HCT116 (cell line): ENCODE results near the gene KCNA3. TPM values are rescaled to one million over a fixed set of nuclear protein-coding genes. Genes with fewer than 3 reads are reported as not detected.

Source experiments
- ATAC-seq: fragments of 200-7000 bp; cut with Tn5 transposase; 2 replicates; pipeline ENCODE4 v1.9.1; 2020; ENCODE audit warnings: mild to moderate bottlenecking, moderate library complexity
- BruUV-seq: library from RNA; stranded (reverse); fragments of 400-500 nt; replicated peaks from 2 replicates; lab custom pipeline; 2021; lab: Mats Ljungman, UMichigan
- CTCF ChIA-PET: fragments of 300-600 bp; sonication (Branson Sonifier 250); formaldehyde crosslinking; loops from one replicate; lab custom pipeline; 2021; ENCODE audit warnings: antibody characterized with exemption; lab: Charles Lee
- POLR2A ChIA-PET: fragments of 300-600, 350-600 bp; sonication (Branson Sonifier 250); formaldehyde crosslinking; loops from one replicate; lab custom pipeline; 2021; ENCODE audit warnings: antibody characterized with exemption; lab: Charles Lee
- RAD21 ChIA-PET, 2 experiments: fragments of 300-600 bp; sonication (Branson Sonifier 250); formaldehyde crosslinking; loops; one replicate each; lab custom pipeline; 2023; ENCODE audit warnings: low total read pairs in 2 of 2; ENCODE audit not compliant: uncharacterized antibody in 2 of 2, unreplicated experiment in 2 of 2, low non-redundant PET in 1 of 2; lab: Charles Lee
- DNase-seq: peaks from one replicate; pipeline ENCODE4 v3.0.0-alpha.2; 2010; ENCODE audit warnings: low read depth, low spot score
- H2AFZ ChIP-seq: fragments of 200-600 bp; shearing (Covaris generic), sonication (generic); 2 replicates; pipeline ENCODE4 v1.6.1; 2017; ENCODE audit warnings: low read depth, mixed run types, mixed read lengths, antibody characterized with exemption, low read length; ENCODE audit not compliant: poor library complexity, severe bottlenecking
- H3K27ac ChIP-seq: 2 replicates; pipeline ENCODE4 v1.5.1; 2012; ENCODE audit warnings: low read depth, low read length
- H3K27me3 ChIP-seq: fragments of 200-600 bp; sonication (generic); 2 replicates; pipeline ENCODE4 v1.6.1; 2016; ENCODE audit warnings: mixed run types, low read length, mixed read lengths; ENCODE audit not compliant: insufficient read depth
- H3K36me3 ChIP-seq, 2 experiments: fragments of 200-500 bp in 1 of 2; fragments of 200-600 bp in 1 of 2; sonication (Bioruptor generic) in 1 of 2; sonication (generic) in 1 of 2; 2 replicates each; pipeline versions ENCODE4 v1.5.1 to v1.6.1; 2014 to 2016; ENCODE audit warnings: low read length in 2 of 2, inconsistent platforms in 1 of 2, mixed read lengths in 1 of 2, mixed run types in 1 of 2; ENCODE audit not compliant: insufficient read depth in 2 of 2, control insufficient read depth in 1 of 2
- H3K4me1 ChIP-seq, 2 experiments: fragments of 200-600 bp in 1 of 2; sonication (generic) in 1 of 2; 2 replicates each; pipeline versions ENCODE4 v1.5.1 to v1.6.1; 2012 to 2017; ENCODE audit warnings: low read length in 2 of 2, inconsistent platforms in 1 of 2, mild to moderate bottlenecking in 1 of 2, mixed read lengths in 1 of 2, mixed run types in 1 of 2, moderate library complexity in 1 of 2; ENCODE audit not compliant: insufficient read depth in 2 of 2, control insufficient read depth in 1 of 2
- H3K4me2 ChIP-seq: fragments of 200-600 bp; sonication (generic); 2 replicates; pipeline ENCODE4 v1.6.1; 2017; ENCODE audit warnings: mixed run types, low read length, mixed read lengths
- H3K4me3 ChIP-seq, 2 experiments: fragments of 200-600 bp in 1 of 2; sonication (generic) in 1 of 2; replicated peaks in 1 of 2; 2 replicates each; pipeline ENCODE4 v1.5.1; 2011 to 2016; ENCODE audit warnings: low read length in 2 of 2, control low read depth in 1 of 2, low read depth in 1 of 2, mild to moderate bottlenecking in 1 of 2, mixed read lengths in 1 of 2, mixed run types in 1 of 2
- H3K79me2 ChIP-seq: fragments of 200-600 bp; sonication (generic); 2 replicates; pipeline ENCODE4 v1.6.1; 2017; ENCODE audit warnings: mild to moderate bottlenecking, mixed run types, low read length, moderate library complexity, mixed read lengths; ENCODE audit not compliant: insufficient read depth
- H3K9ac ChIP-seq: fragments of 200-600 bp; sonication (generic); 2 replicates; pipeline ENCODE4 v1.6.1; 2016; ENCODE audit warnings: low read length, mixed read lengths
- H3K9me2 ChIP-seq: fragments of 200-600 bp; sonication (generic), shearing (Covaris generic); 2 replicates; pipeline ENCODE4 v1.6.1; 2017; ENCODE audit warnings: mixed run types, mild to moderate bottlenecking, moderate library complexity; ENCODE audit not compliant: insufficient read depth
- H3K9me3 ChIP-seq, 2 experiments: fragments of 200-500 bp in 1 of 2; fragments of 200-600 bp in 1 of 2; sonication (Bioruptor generic) in 1 of 2; sonication (generic) in 1 of 2; 2 replicates each; pipeline ENCODE4 v1.6.1; 2014 to 2017; ENCODE audit warnings: low read length in 2 of 2, mixed read lengths in 2 of 2, inconsistent platforms in 1 of 2, low read depth in 1 of 2, mild to moderate bottlenecking in 1 of 2, mixed run types in 1 of 2, moderate library complexity in 1 of 2; ENCODE audit not compliant: control insufficient read depth in 1 of 2, insufficient read depth in 1 of 2
- H4K20me1 ChIP-seq: fragments of 200-600 bp; sonication (generic), shearing (Covaris generic); 2 replicates; pipeline ENCODE4 v1.6.1; 2017; ENCODE audit warnings: mixed run types, mild to moderate bottlenecking, moderate library complexity; ENCODE audit not compliant: insufficient read depth
- CBX3 ChIP-seq: IDR thresholded peaks from 2 replicates; pipeline ENCODE4 v1.6.1; 2012; ENCODE audit warnings: low read depth
- CEBPB ChIP-seq: IDR thresholded peaks from 2 replicates; pipeline ENCODE4 v1.6.1; 2012; ENCODE audit warnings: low read depth
- ELF1 ChIP-seq: IDR thresholded peaks from 2 replicates; pipeline ENCODE4 v1.6.1; 2012; ENCODE audit warnings: low read depth, borderline replicate concordance
- EZH2 ChIP-seq: fragments of 200-600 bp; sonication (generic); IDR thresholded peaks from 2 replicates; pipeline ENCODE4 v1.6.1; 2017; ENCODE audit warnings: antibody characterized with exemption, mixed run types
- EZH2phosphoT487 ChIP-seq: fragments of 200-600 bp; IDR thresholded peaks from 2 replicates; pipeline ENCODE4 v1.6.1; 2018; ENCODE audit warnings: antibody characterized with exemption, borderline replicate concordance
- FOSL1 ChIP-seq: IDR thresholded peaks from 2 replicates; pipeline ENCODE4 v1.6.1; 2012; ENCODE audit warnings: low read depth
- JUND ChIP-seq: IDR thresholded peaks from 2 replicates; pipeline ENCODE4 v1.6.1; 2012
- POLR2A ChIP-seq: IDR thresholded peaks from 2 replicates; pipeline ENCODE4 v1.7.0; 2011; ENCODE audit warnings: borderline replicate concordance; ENCODE audit not compliant: insufficient read depth, insufficient read length; ENCODE audit errors: extremely low read depth
- POLR2AphosphoS5 ChIP-seq: IDR thresholded peaks from 2 replicates; pipeline ENCODE4 v1.6.1; 2011; ENCODE audit warnings: mild to moderate bottlenecking, low read depth, low read length, moderate library complexity
- RAD21 ChIP-seq: IDR thresholded peaks from 2 replicates; pipeline ENCODE4 v1.6.1; 2012; ENCODE audit warnings: low read depth, mild to moderate bottlenecking
- SIN3A ChIP-seq: IDR thresholded peaks from 2 replicates; pipeline ENCODE4 v1.6.1; 2012; ENCODE audit warnings: low read depth
- SP1 ChIP-seq: IDR thresholded peaks from 2 replicates; pipeline ENCODE4 v1.6.1; 2012; ENCODE audit warnings: low read depth
- SRF ChIP-seq: IDR thresholded peaks from 2 replicates; pipeline ENCODE4 v1.6.1; 2012; ENCODE audit warnings: low read depth
- TCF7L2 ChIP-seq: IDR thresholded peaks from 2 replicates; pipeline ENCODE4 v1.7.0; 2011; ENCODE audit warnings: borderline replicate concordance, inconsistent platforms; ENCODE audit not compliant: insufficient read depth, insufficient read length; ENCODE audit errors: extremely low read depth
- ZFX ChIP-seq: fragments of 450-650 bp; IDR thresholded peaks from 2 replicates; pipeline ENCODE4 v1.6.1; 2017
- intact Hi-C: fragments of 100-400 bp; cut with micrococcal nuclease; formaldehyde crosslinking; loops from 2 replicates; pipeline ENCODE4 v1.10.0; 2022
- total RNA-seq: library from RNA; stranded (reverse); gene quantifications from one replicate; pipeline ENCODE4 v1.2.1, GENCODE V29; 2021; ENCODE audit not compliant: unreplicated experiment
- TF ChIP-seq, protein P1 (sequence below): IDR thresholded peaks from 2 replicates; pipeline ENCODE4 v1.6.1; 2012
- TF ChIP-seq, protein P2 (sequence below): IDR thresholded peaks from 2 replicates; pipeline ENCODE4 v1.6.1; 2011; ENCODE audit warnings: mild to moderate bottlenecking, low read length, moderate library complexity; ENCODE audit not compliant: insufficient replicate concordance; ENCODE audit errors: extremely low read depth
- TF ChIP-seq, protein P3 (sequence below), 3 experiments: fragments of 200-600 bp in 1 of 3; sonication (generic) in 1 of 3; IDR thresholded peaks in 2 of 3; conservative IDR thresholded peaks in 1 of 3; 2 replicates each; pipeline ENCODE4 v1.5.1; 2012 to 2017; ENCODE audit warnings: low read depth in 2 of 3, low read length in 2 of 3, antibody characterized with exemption in 1 of 3, borderline replicate concordance in 1 of 3, control low read depth in 1 of 3, mild to moderate bottlenecking in 1 of 3, mixed read lengths in 1 of 3, mixed run types in 1 of 3, moderate library complexity in 1 of 3; ENCODE audit not compliant: insufficient read depth in 1 of 3

The KCNA3 gene
- total RNA-seq, 1 experiment from 2014 or later: 0.07 TPM

DNA sequence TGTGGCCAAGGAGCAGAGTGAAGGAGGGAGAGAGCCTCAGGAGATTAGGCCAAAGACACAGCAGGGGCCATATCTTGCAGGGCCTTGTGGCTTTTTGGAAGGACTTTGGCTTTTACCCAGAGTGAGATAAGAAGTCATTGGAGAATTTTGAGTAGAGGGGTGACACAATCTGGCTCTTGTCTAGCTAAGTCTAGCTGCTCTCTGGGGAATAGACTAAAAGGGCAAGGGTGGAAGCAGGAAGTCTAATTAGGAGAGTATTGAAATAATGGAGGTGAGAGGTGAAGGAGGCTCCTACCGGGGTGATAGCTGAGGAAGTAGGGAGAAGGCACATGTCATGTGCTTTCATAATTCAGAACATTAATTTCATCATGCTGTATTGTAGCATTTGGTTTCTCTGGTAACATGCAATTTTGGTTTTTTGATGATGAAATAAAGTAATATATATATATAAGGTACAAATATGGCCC, 34.3 kb upstream of the KCNA3 start:
- RAD21 ChIA-PET: no interaction called here
- DNase-seq: no peak
- no peak for TF ChIP-seq JUND
- TF ChIP-seq, protein P1, sequence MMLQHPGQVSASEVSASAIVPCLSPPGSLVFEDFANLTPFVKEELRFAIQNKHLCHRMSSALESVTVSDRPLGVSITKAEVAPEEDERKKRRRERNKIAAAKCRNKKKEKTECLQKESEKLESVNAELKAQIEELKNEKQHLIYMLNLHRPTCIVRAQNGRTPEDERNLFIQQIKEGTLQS: no peak
- no peak for TF ChIP-seq EZH2phosphoT487
- no peak for TF ChIP-seq SP1
- no peak for TF ChIP-seq CBX3
- no peak for TF ChIP-seq POLR2A
- no peak for TF ChIP-seq EZH2
- no peak for TF ChIP-seq POLR2AphosphoS5
- TF ChIP-seq, protein P2, sequence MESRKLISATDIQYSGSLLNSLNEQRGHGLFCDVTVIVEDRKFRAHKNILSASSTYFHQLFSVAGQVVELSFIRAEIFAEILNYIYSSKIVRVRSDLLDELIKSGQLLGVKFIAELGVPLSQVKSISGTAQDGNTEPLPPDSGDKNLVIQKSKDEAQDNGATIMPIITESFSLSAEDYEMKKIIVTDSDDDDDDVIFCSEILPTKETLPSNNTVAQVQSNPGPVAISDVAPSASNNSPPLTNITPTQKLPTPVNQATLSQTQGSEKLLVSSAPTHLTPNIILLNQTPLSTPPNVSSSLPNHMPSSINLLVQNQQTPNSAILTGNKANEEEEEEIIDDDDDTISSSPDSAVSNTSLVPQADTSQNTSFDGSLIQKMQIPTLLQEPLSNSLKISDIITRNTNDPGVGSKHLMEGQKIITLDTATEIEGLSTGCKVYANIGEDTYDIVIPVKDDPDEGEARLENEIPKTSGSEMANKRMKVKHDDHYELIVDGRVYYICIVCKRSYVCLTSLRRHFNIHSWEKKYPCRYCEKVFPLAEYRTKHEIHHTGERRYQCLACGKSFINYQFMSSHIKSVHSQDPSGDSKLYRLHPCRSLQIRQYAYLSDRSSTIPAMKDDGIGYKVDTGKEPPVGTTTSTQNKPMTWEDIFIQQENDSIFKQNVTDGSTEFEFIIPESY: no peak
- no peak for TF ChIP-seq TCF7L2
- no peak for TF ChIP-seq RAD21
- TF ChIP-seq, protein P3, sequence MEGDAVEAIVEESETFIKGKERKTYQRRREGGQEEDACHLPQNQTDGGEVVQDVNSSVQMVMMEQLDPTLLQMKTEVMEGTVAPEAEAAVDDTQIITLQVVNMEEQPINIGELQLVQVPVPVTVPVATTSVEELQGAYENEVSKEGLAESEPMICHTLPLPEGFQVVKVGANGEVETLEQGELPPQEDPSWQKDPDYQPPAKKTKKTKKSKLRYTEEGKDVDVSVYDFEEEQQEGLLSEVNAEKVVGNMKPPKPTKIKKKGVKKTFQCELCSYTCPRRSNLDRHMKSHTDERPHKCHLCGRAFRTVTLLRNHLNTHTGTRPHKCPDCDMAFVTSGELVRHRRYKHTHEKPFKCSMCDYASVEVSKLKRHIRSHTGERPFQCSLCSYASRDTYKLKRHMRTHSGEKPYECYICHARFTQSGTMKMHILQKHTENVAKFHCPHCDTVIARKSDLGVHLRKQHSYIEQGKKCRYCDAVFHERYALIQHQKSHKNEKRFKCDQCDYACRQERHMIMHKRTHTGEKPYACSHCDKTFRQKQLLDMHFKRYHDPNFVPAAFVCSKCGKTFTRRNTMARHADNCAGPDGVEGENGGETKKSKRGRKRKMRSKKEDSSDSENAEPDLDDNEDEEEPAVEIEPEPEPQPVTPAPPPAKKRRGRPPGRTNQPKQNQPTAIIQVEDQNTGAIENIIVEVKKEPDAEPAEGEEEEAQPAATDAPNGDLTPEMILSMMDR (IDR thresholded peaks at IDR 0.05 in 2 of 3, conservative IDR thresholded peaks at IDR 0.05 in 1 of 3; ENCODE audit: borderline replicate concordance in 1 of 3, insufficient read depth in 1 of 3, low read depth in 2 of 3, low read length in 2 of 3): no peak
- TF ChIP-seq ELF1: no peak
- no peak for TF ChIP-seq CEBPB
- no peak for TF ChIP-seq FOSL1
- no peak for TF ChIP-seq SRF
- no peak for TF ChIP-seq ZFX
- no peak for TF ChIP-seq SIN3A
- no peaks in the 10 kb centered on the region for H3K4me1 ChIP-seq
- H3K79me2 ChIP-seq: no peaks in the 10 kb centered on the region
- no peak overlapping the region for H3K27ac ChIP-seq
- no peaks in the 10 kb centered on the region for H3K9me2 ChIP-seq
- no peak for ATAC-seq
- no peaks in the 10 kb centered on the region for H3K36me3 ChIP-seq
- no peaks in the 10 kb centered on the region for H4K20me1 ChIP-seq
- POLR2A ChIA-PET: no interaction called here
- BruUV-seq: no TSS peak
- H3K9ac ChIP-seq: no peak overlapping the region
- no peak overlapping the region for H2AFZ ChIP-seq
- intact Hi-C loops: no loop called here
- H3K27me3 ChIP-seq: peaks cover 58% of the 10 kb centered on the region
- no peak overlapping the region for H3K4me2 ChIP-seq
- CTCF ChIA-PET: no interaction called here
- no peaks in the 10 kb centered on the region for H3K9me3 ChIP-seq
- no peak overlapping the region for H3K4me3 ChIP-seq
